NT2/D1 (cell line): Measurements from ENCODE around the gene FGD4.
"Not testable (repeated sequence)": the region's sequence is repeated elsewhere in the genome, so short reads cannot be mapped to it uniquely, and the experiment has no call there.

Experiments
- DNase-seq: peaks from one replicate; pipeline ENCODE4 v3.0.0-alpha.2; 2011; ENCODE audit warnings: low read depth, low spot score
- H3K27me3 ChIP-seq: 2 replicates; pipeline ENCODE4 v1.6.0; 2011; ENCODE audit warnings: mild to moderate bottlenecking; ENCODE audit not compliant: insufficient read length, insufficient read depth
- H3K36me3 ChIP-seq: 2 replicates; pipeline ENCODE4 v1.6.1; 2011; ENCODE audit warnings: mild to moderate bottlenecking, low read length, mixed read lengths; ENCODE audit not compliant: insufficient read depth, insufficient read length
- H3K4me1 ChIP-seq: 2 replicates; pipeline ENCODE4 v1.5.1; 2011; ENCODE audit not compliant: insufficient read depth, insufficient read length
- H3K4me3 ChIP-seq: 2 replicates; pipeline ENCODE4 v1.5.1; 2011; ENCODE audit warnings: low read depth; ENCODE audit not compliant: insufficient read length
- H3K9ac ChIP-seq: 2 replicates; pipeline ENCODE4 v1.6.0; 2011; ENCODE audit warnings: low read depth; ENCODE audit not compliant: insufficient read length
- H3K9me3 ChIP-seq: 2 replicates; pipeline ENCODE4 v1.5.1; 2011; ENCODE audit warnings: mild to moderate bottlenecking, low read length; ENCODE audit not compliant: insufficient read depth
- SUZ12 ChIP-seq: IDR thresholded peaks from 2 replicates; pipeline ENCODE4 v1.6.1; 2011; ENCODE audit not compliant: insufficient read length, insufficient read depth; ENCODE audit errors: extremely low read depth
- YY1 ChIP-seq: IDR thresholded peaks from 2 replicates; pipeline ENCODE4 v1.6.1; 2011; ENCODE audit not compliant: insufficient read length, insufficient read depth
- ZNF274 ChIP-seq: IDR thresholded peaks from 2 replicates; pipeline ENCODE4 v1.6.1; 2011; ENCODE audit warnings: mild to moderate bottlenecking, low read depth, low read length

FGD4 gene

GRCh38 chr12:32532422-32532821 lies 133.1 kb downstream of the FGD4 start:
- H3K4me1 ChIP-seq = peaks cover 3% of the 10 kb centered on the region
- H3K27me3 ChIP-seq = no peaks in the 10 kb centered on the region
- DNase-seq = no peak
- no peak overlapping the region for H3K4me3 ChIP-seq
- H3K36me3 ChIP-seq = no peaks in the 10 kb centered on the region
- no peak overlapping the region for H3K9ac ChIP-seq
- no peak for TF ChIP-seq SUZ12
- TF ChIP-seq ZNF274 = no peak
- TF ChIP-seq YY1 = no peak
- no peaks in the 10 kb centered on the region for H3K9me3 ChIP-seq

- no peak for TF ChIP-seq YY1
- TF ChIP-seq ZNF274 = no peak
- TF ChIP-seq SUZ12 = no peak
- DNase-seq = no peak
- no peak overlapping the region for H3K4me3 ChIP-seq
- H3K9ac ChIP-seq = no peak overlapping the region
- H3K36me3 ChIP-seq = no peaks in the 10 kb centered on the region
- H3K9me3 ChIP-seq = no peaks in the 10 kb centered on the region
- no peaks in the 10 kb centered on the region for H3K27me3 ChIP-seq
- peaks cover 3% of the 10 kb centered on the region for H3K4me1 ChIP-seq
These were observed 133.6 kb downstream of the FGD4 start for GRCh38 chr12:32532951-32533350.

GRCh38 chr12:32533506-32533905 lies 134.1 kb downstream of the FGD4 start:
- H3K27me3 ChIP-seq, H3K4me3 ChIP-seq, H3K36me3 ChIP-seq, H3K9ac ChIP-seq, H3K4me1 ChIP-seq, DNase-seq, H3K9me3 ChIP-seq: not testable (repeated sequence)

GRCh38 chr12:32533971-32534590 lies 134.7 kb downstream of the FGD4 start:
- Histone ChIP-seq H3K4me1 (peaks cover 3% of the 10 kb centered on the region), H3K9me3 (no peaks in the 10 kb centered on the region), H3K9ac (no peak overlapping the region), H3K27me3 (no peaks in the 10 kb centered on the region), H3K4me3 (no peak overlapping the region), H3K36me3 (no peaks in the 10 kb centered on the region)
- peak; percentile 59 for DNase-seq
- TF ChIP-seq ZNF274 (no peak), YY1 (no peak), SUZ12 (no peak)

- H3K4me3 ChIP-seq = no peak overlapping the region
- H3K27me3 ChIP-seq = no peaks in the 10 kb centered on the region
- H3K36me3 ChIP-seq = no peaks in the 10 kb centered on the region
- no peak for DNase-seq
- TF ChIP-seq YY1 (no peak), SUZ12 (no peak), ZNF274 (no peak)
- H3K9me3 ChIP-seq = no peaks in the 10 kb centered on the region
- H3K9ac ChIP-seq = no peak overlapping the region
- H3K4me1 ChIP-seq = peaks cover 3% of the 10 kb centered on the region
These were observed 135.3 kb downstream of the FGD4 start for GRCh38 chr12:32534698-32535097.

- H3K9me3 ChIP-seq = no peaks in the 10 kb centered on the region
- TF ChIP-seq SUZ12 = no peak
- TF ChIP-seq YY1 = no peak
- no peak for TF ChIP-seq ZNF274
- no peak overlapping the region for H3K9ac ChIP-seq
- H3K36me3 ChIP-seq = no peaks in the 10 kb centered on the region
- DNase-seq = no peak
- no peak overlapping the region for H3K4me3 ChIP-seq
- peaks cover 3% of the 10 kb centered on the region for H3K4me1 ChIP-seq
- no peaks in the 10 kb centered on the region for H3K27me3 ChIP-seq
These were observed 136.1 kb downstream of the FGD4 start for GRCh38 chr12:32535288-32535999.

GRCh38 chr12:32536000-32536345 lies 136.6 kb downstream of the FGD4 start:
- no peak for TF ChIP-seq ZNF274
- TF ChIP-seq SUZ12 = no peak
- no peak for TF ChIP-seq YY1
- no peaks in the 10 kb centered on the region for H3K36me3 ChIP-seq
- no peaks in the 10 kb centered on the region for H3K9me3 ChIP-seq
- DNase-seq = no peak
- no peak overlapping the region for H3K9ac ChIP-seq
- H3K4me3 ChIP-seq = no peak overlapping the region
- H3K4me1 ChIP-seq = peaks cover 3% of the 10 kb centered on the region
- H3K27me3 ChIP-seq = no peaks in the 10 kb centered on the region
